CD4-positive, alpha-beta T cell treated with Interleukin-6 at 100 ng/mL for 8 hours (primary cell): ENCODE data around the gene CTTN.

Experiments
- DNase-seq: peaks from one replicate; pipeline ENCODE4 v3.0.0-alpha.2; 2020; ENCODE audit warnings: mixed read lengths, low spot score

The CTTN gene

GRCh38 chr11:70456921-70457532 lies 58.7 kb downstream of the CTTN start:
- no peak for DNase-seq

- DNase-seq, result no peak
Measured at GRCh38 chr11:70458736-70459135, 60.4 kb downstream of the CTTN start.

GRCh38 chr11:70460111-70460510 lies 61.8 kb downstream of the CTTN start:
- no peak for DNase-seq

GRCh38 chr11:70460964-70461363 lies 62.6 kb downstream of the CTTN start:
- DNase-seq, result no peak

- no peak for DNase-seq
Measured at GRCh38 chr11:70462818-70463477, 64.6 kb downstream of the CTTN start.

GRCh38 chr11:70463478-70464255 lies 65.3 kb downstream of the CTTN start:
- DNase-seq, result no peak

- DNase-seq, result no peak
Measured at GRCh38 chr11:70464509-70465361, 66.4 kb downstream of the CTTN start.

GRCh38 chr11:70466154-70466553 lies 67.8 kb downstream of the CTTN start:
- no peak for DNase-seq

GRCh38 chr11:70466596-70466995 lies 68.3 kb downstream of the CTTN start:
- no peak for DNase-seq

- no peak for DNase-seq
Measured at GRCh38 chr11:70467201-70468085, 69.1 kb downstream of the CTTN start.

- no peak for DNase-seq
Measured at GRCh38 chr11:70468256-70469195, 70.2 kb downstream of the CTTN start.

- DNase-seq, result no peak
Measured at GRCh38 chr11:70470127-70470526, 71.8 kb downstream of the CTTN start.

GRCh38 chr11:70471254-70471653 lies 72.9 kb downstream of the CTTN start:
- no peak for DNase-seq

- DNase-seq, result no peak
Measured at GRCh38 chr11:70472240-70472639, 73.9 kb downstream of the CTTN start.

GRCh38 chr11:70473186-70473872 lies 75.0 kb downstream of the CTTN start:
- DNase-seq, result no peak

GRCh38 chr11:70473873-70474690 lies 75.8 kb downstream of the CTTN start:
- no peak for DNase-seq

- DNase-seq, result no peak
Measured at GRCh38 chr11:70474710-70475109, 76.4 kb downstream of the CTTN start.

- no peak for DNase-seq
Measured at GRCh38 chr11:70476669-70477068, 78.3 kb downstream of the CTTN start.

- no peak for DNase-seq
Measured at GRCh38 chr11:70477176-70477575, 78.8 kb downstream of the CTTN start.
